DOHH2 (cell line): ENCODE results near the gene RABGAP1L.

Experiments
- H3F3A ChIP-seq: fragments of 200-600 bp; sonication (generic), shearing (Covaris generic); 2 replicates; pipeline ENCODE4 v1.6.0; 2016; ENCODE audit warnings: antibody characterized with exemption, mild to moderate bottlenecking; ENCODE audit not compliant: control insufficient read depth, insufficient read depth
- H3K27ac ChIP-seq: fragments of 200-600 bp; sonication (generic); 2 replicates; pipeline ENCODE4 v1.5.1; 2014; ENCODE audit warnings: low read depth, mild to moderate bottlenecking, low read length, moderate library complexity
- H3K27me3 ChIP-seq: fragments of 200-600 bp; sonication (generic); 2 replicates; pipeline ENCODE4 v1.6.1; 2014; ENCODE audit warnings: mild to moderate bottlenecking, low read length, mixed read lengths; ENCODE audit not compliant: control insufficient read depth
- H3K36me3 ChIP-seq: fragments of 200-600 bp; sonication (generic); 2 replicates; pipeline ENCODE4 v1.6.1; 2014; ENCODE audit warnings: mild to moderate bottlenecking, low read length, moderate library complexity, mixed read lengths; ENCODE audit not compliant: control insufficient read depth
- H3K4me1 ChIP-seq: fragments of 200-600 bp; sonication (generic); 2 replicates; pipeline ENCODE4 v1.6.1; 2014; ENCODE audit warnings: mild to moderate bottlenecking, low read length, mixed read lengths; ENCODE audit not compliant: control insufficient read depth
- H3K4me2 ChIP-seq: fragments of 200-600 bp; sonication (generic); 2 replicates; pipeline ENCODE4 v1.6.0; 2014; ENCODE audit warnings: mild to moderate bottlenecking, low read length, moderate library complexity
- H3K4me3 ChIP-seq: fragments of 200-600 bp; sonication (generic); 2 replicates; pipeline ENCODE4 v1.5.1; 2014; ENCODE audit warnings: mild to moderate bottlenecking, low read length, mixed read lengths
- H3K79me2 ChIP-seq: fragments of 200-600 bp; sonication (generic); 2 replicates; pipeline ENCODE4 v1.6.1; 2014; ENCODE audit warnings: mild to moderate bottlenecking, low read length, mixed read lengths; ENCODE audit not compliant: control insufficient read depth
- H3K9me2 ChIP-seq: fragments of 200-600 bp; sonication (generic); replicated peaks from 2 replicates; pipeline ENCODE4 v1.6.1; 2014; ENCODE audit warnings: mild to moderate bottlenecking, low read length, mixed read lengths; ENCODE audit not compliant: control insufficient read depth
- H3K9me3 ChIP-seq: fragments of 200-600 bp; sonication (generic); 2 replicates; pipeline ENCODE4 v1.6.1; 2014; ENCODE audit warnings: antibody characterized with exemption, low read length, mixed read lengths; ENCODE audit not compliant: control insufficient read depth, insufficient read depth
- H4K20me1 ChIP-seq: fragments of 200-600 bp; sonication (generic); 2 replicates; pipeline ENCODE4 v1.6.0; 2014; ENCODE audit warnings: low read depth, mild to moderate bottlenecking, antibody characterized with exemption, low read length, moderate library complexity; ENCODE audit not compliant: control insufficient read depth, insufficient read depth
- EZH2phosphoT487 ChIP-seq: fragments of 200-600 bp; sonication (generic); IDR thresholded peaks from 2 replicates; pipeline ENCODE4 v1.6.1; 2017; ENCODE audit warnings: borderline replicate concordance, mild to moderate bottlenecking, antibody characterized with exemption, low read length, moderate library complexity, mixed read lengths
- TF ChIP-seq, protein P1 (sequence below): fragments of 200-600 bp; sonication (generic); IDR thresholded peaks from one replicate; pipeline ENCODE4 v1.5.1; 2014; ENCODE audit warnings: antibody characterized with exemption, mild to moderate bottlenecking, low read depth, low read length; ENCODE audit not compliant: poor library complexity, severe bottlenecking

The RABGAP1L gene

DNA sequence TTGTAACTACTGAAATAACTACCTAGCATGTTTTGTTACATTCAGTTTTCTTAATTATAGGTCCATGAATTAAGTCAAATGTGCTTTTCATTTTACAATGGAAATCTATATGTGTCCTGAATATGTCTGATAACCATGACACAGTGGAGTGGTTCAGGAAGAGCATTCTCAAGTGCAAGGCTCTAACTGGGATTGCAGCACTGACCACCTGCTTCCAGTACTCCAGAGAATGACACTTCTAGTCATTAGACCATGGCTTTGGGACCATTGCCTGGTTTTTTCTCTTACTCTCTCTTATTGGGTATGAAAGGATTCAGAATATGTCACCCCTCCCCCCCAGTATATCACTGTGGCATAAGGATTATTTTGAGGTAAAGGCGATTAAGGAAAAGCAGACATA lies 635.5 kb downstream of the RABGAP1L start:
- no peak for TF ChIP-seq EZH2phosphoT487
- TF ChIP-seq, protein P1, sequence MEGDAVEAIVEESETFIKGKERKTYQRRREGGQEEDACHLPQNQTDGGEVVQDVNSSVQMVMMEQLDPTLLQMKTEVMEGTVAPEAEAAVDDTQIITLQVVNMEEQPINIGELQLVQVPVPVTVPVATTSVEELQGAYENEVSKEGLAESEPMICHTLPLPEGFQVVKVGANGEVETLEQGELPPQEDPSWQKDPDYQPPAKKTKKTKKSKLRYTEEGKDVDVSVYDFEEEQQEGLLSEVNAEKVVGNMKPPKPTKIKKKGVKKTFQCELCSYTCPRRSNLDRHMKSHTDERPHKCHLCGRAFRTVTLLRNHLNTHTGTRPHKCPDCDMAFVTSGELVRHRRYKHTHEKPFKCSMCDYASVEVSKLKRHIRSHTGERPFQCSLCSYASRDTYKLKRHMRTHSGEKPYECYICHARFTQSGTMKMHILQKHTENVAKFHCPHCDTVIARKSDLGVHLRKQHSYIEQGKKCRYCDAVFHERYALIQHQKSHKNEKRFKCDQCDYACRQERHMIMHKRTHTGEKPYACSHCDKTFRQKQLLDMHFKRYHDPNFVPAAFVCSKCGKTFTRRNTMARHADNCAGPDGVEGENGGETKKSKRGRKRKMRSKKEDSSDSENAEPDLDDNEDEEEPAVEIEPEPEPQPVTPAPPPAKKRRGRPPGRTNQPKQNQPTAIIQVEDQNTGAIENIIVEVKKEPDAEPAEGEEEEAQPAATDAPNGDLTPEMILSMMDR, result no peak
- H3K36me3 ChIP-seq, result no peaks in the 10 kb centered on the region
- no peaks in the 10 kb centered on the region for H3K9me2 ChIP-seq
- H3K9me3 ChIP-seq, result no peaks in the 10 kb centered on the region
- H4K20me1 ChIP-seq, result no peaks in the 10 kb centered on the region
- H3K4me3 ChIP-seq, result no peak overlapping the region
- H3K27ac ChIP-seq, result no peak overlapping the region
- no peaks in the 10 kb centered on the region; the same call in 1 of the 2 replicates for H3K79me2 ChIP-seq
- H3F3A ChIP-seq, result no peaks in the 10 kb centered on the region
- peaks cover 21% of the 10 kb centered on the region for H3K4me1 ChIP-seq
- H3K4me2 ChIP-seq, result no peak overlapping the region
- H3K27me3 ChIP-seq, result no peaks in the 10 kb centered on the region

DNA sequence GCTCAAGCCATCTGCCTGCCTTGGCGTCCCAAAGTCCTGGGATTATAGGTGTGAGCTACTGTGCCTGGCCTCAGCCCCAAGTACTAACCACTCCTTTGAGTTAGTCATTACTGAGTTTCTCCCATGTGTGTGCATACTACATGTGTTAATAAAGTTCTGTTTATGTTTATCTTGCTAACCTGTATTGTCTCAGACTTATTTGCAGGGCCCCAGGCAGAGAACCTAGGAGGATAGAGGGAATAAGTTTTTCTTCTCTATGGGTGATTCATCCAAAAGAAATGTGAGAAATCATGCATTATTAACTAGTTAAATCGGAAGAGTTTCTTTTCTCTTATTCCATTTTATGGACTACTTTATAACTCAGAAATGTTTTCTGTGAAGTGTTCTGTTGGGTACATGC lies 636.5 kb downstream of the RABGAP1L start:
- H3K4me1 ChIP-seq, result peaks cover 30% of the 10 kb centered on the region
- H3K27ac ChIP-seq, result no peak overlapping the region
- no peaks in the 10 kb centered on the region for H3K9me2 ChIP-seq
- TF ChIP-seq, protein P1, result no peak
- no peak for TF ChIP-seq EZH2phosphoT487
- H3K9me3 ChIP-seq, result no peaks in the 10 kb centered on the region
- H3K79me2 ChIP-seq, result peaks cover 9% of the 10 kb centered on the region
- no peaks in the 10 kb centered on the region for H3K27me3 ChIP-seq
- no peaks in the 10 kb centered on the region for H3F3A ChIP-seq
- no peaks in the 10 kb centered on the region for H4K20me1 ChIP-seq
- H3K4me2 ChIP-seq, result no peak overlapping the region
- peaks cover 2% of the 10 kb centered on the region; the same call in 1 of the 2 replicates for H3K36me3 ChIP-seq
- H3K4me3 ChIP-seq, result no peak overlapping the region

DNA sequence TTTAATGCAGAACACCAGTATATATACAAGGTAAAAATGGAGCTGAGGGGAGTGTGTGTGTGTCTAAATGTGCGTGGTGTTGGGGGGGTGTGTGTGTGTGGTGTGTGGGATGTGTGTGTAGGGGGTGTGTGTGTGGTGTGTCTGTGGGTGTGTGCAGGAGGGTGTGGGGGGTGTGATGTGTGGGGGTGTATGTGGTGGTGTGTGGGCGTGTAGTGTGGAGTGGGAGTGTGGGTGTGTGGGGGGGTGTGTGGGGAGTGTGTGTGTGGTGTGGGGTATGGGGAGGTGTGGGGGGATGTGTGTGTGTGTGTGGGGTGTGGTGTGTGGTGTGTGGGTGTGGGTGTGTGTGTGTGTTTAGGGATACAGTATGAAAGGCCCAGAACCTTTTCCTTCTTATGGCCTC lies 638.1 kb downstream of the RABGAP1L start:
- H3K4me3 ChIP-seq, result no peak overlapping the region
- no peaks in the 10 kb centered on the region for H3K27me3 ChIP-seq
- H3F3A ChIP-seq, result 0 out of 2 replicates have a peak, but pooled peaks cover 3% of the 10 kb centered on the region
- no peaks in the 10 kb centered on the region for H3K9me2 ChIP-seq
- peaks cover 11% of the 10 kb centered on the region for H3K79me2 ChIP-seq
- H3K36me3 ChIP-seq, result peaks cover 7% of the 10 kb centered on the region; the same call in 1 of the 2 replicates
- no peak overlapping the region for H3K4me2 ChIP-seq
- H3K9me3 ChIP-seq, result no peaks in the 10 kb centered on the region
- no peak overlapping the region for H3K27ac ChIP-seq
- TF ChIP-seq, protein P1, result no peak
- TF ChIP-seq EZH2phosphoT487, result no peak
- H4K20me1 ChIP-seq, result no peaks in the 10 kb centered on the region
- H3K4me1 ChIP-seq, result peaks cover 32% of the 10 kb centered on the region

DNA sequence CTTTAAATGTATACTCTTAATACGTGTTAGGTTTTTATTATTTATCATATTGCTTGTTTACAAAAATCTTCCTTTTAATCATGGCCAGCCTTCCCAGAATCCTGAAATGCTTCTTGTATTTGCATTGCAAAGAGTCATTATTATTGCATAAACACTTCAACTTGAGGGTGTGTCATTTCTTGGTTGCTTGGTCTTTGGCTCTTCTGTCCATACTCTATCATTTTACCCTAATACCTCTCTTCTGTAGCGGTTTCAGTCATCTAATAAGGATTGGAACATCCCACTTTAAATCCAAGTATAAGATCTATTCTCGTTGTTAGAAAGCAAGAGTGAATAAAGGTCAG lies 639.8 kb downstream of the RABGAP1L start:
- peaks cover 40% of the 10 kb centered on the region for H3K4me1 ChIP-seq
- H3K27ac ChIP-seq, result peak overlapping the region; percentile 15; the same call in 1 of the 2 replicates
- H3F3A ChIP-seq, result peaks cover 3% of the 10 kb centered on the region; the same call in 1 of the 2 replicates
- H3K27me3 ChIP-seq, result no peaks in the 10 kb centered on the region
- H3K9me2 ChIP-seq, result no peaks in the 10 kb centered on the region
- peak overlapping the region; percentile 77 for H3K4me2 ChIP-seq
- peaks cover 11% of the 10 kb centered on the region for H3K79me2 ChIP-seq
- H4K20me1 ChIP-seq, result no peaks in the 10 kb centered on the region
- H3K4me3 ChIP-seq, result peak overlapping the region; percentile 68
- peaks cover 7% of the 10 kb centered on the region; the same call in 1 of the 2 replicates for H3K36me3 ChIP-seq
- H3K9me3 ChIP-seq, result no peaks in the 10 kb centered on the region
- no peak for TF ChIP-seq EZH2phosphoT487
- TF ChIP-seq, protein P1, result no peak
